ENCODE results near the gene USP28.
"Not testable (repeated sequence)": the region's sequence is repeated elsewhere in the genome, so short reads cannot be mapped to it uniquely, and the experiment has no call there.

The USP28 gene

DNA sequence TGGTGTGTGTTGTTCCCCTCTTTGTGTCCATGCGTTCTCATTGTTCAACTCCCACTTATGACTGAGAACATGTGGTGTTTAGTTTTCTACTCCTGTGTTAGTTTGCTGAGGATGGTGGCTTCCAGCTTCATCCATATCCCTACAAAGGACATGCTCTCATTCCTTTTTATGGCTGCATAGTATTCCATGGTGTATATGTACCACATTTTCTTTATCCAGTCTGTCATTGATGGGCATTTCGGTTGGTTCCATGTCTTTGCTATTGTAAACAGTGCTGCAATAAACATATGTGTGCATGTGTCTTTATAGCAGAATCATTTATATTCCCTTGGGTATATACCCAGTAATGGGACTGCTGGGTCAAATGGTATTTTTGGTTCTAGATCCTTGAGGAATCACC, 112.3 kb downstream of the USP28 start:
- not testable (repeated sequence) for DNase-seq

GRCh38 chr11:113760241-113760640, 115.1 kb downstream of the USP28 start:
- no peak for DNase-seq

DNA sequence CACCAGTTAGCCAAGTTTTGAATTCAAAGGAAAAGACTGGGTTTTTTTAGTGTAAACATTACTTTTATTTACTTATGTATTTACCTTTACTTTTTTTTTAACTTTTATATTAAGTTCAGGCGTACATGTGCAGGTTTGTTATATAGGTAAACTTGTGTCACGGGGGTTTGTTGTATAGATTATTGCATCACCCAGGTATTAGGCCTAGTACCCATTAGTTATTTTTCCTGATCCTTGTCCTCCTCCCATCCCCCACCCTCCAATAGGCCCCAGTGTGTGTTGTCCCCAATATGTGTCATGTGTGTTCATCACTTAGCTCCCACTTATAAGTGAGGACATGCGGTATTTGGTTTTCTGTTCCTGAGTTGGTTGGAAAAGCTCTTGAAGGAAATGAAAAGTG, 122.4 kb downstream of the USP28 start:
- DNase-seq: no peak
